RWPE2 (cell line): ENCODE data around the gene DCP1B.

Experiments
- ATAC-seq: fragments of 200-7000 bp; cut with Tn5 transposase; 3 replicates; pipeline ENCODE4 v1.9.1; 2021; ENCODE audit warnings: low read depth
- DNase-seq: peaks from one replicate; pipeline ENCODE4 v3.0.0-alpha.2; 2020; ENCODE audit warnings: low spot score
- H3K27ac ChIP-seq: fragments of 450-650 bp; 2 replicates; pipeline ENCODE4 v1.5.1; 2017; ENCODE audit warnings: mild to moderate bottlenecking; ENCODE audit not compliant: poor library complexity, severe bottlenecking
- H3K27me3 ChIP-seq: fragments of 250-450 bp; sonication (Bioruptor Pico); 2 replicates; pipeline ENCODE4 v1.5.1; 2021; ENCODE audit warnings: mild to moderate bottlenecking, moderate library complexity; ENCODE audit not compliant: insufficient read depth, poor library complexity, severe bottlenecking
- H3K36me3 ChIP-seq: fragments of 250-450 bp; sonication (Bioruptor Pico); 2 replicates; pipeline ENCODE4 v1.5.1; 2020; ENCODE audit warnings: low read depth, mild to moderate bottlenecking, moderate library complexity
- H3K4me1 ChIP-seq: fragments of 250-450 bp; sonication (Bioruptor Pico); 2 replicates; pipeline ENCODE4 v1.5.1; 2021; ENCODE audit warnings: mild to moderate bottlenecking, moderate library complexity; ENCODE audit not compliant: insufficient read depth, poor library complexity, severe bottlenecking
- H3K4me3 ChIP-seq: fragments of 250-450 bp; sonication (Bioruptor Pico); 2 replicates; pipeline ENCODE4 v1.5.1; 2021; ENCODE audit warnings: mild to moderate bottlenecking, moderate library complexity; ENCODE audit not compliant: severe bottlenecking
- H3K9me3 ChIP-seq: fragments of 250-450 bp; sonication (Bioruptor Pico); 2 replicates; pipeline ENCODE4 v1.5.1; 2021; ENCODE audit warnings: mild to moderate bottlenecking, moderate library complexity; ENCODE audit not compliant: severe bottlenecking
- CTCF ChIP-seq: fragments of 450-650 bp; IDR thresholded peaks from one replicate; pipeline ENCODE4 v1.5.1; 2017; ENCODE audit warnings: mild to moderate bottlenecking, moderate library complexity; ENCODE audit not compliant: poor library complexity, severe bottlenecking

DCP1B gene

GRCh38 chr12:1920971-1921370, 83.3 kb downstream of the DCP1B start:
- Histone ChIP-seq H3K27me3 (peaks cover 14% of the 10 kb centered on the region), H3K4me1 (no peaks in the 10 kb centered on the region), H3K27ac (no peak overlapping the region), H3K36me3 (no peaks in the 10 kb centered on the region), H3K9me3 (no peaks in the 10 kb centered on the region), H3K4me3 (no peak overlapping the region)
- TF ChIP-seq CTCF, result no peak
- DNase-seq, result no peak
- no peak for ATAC-seq

DNA sequence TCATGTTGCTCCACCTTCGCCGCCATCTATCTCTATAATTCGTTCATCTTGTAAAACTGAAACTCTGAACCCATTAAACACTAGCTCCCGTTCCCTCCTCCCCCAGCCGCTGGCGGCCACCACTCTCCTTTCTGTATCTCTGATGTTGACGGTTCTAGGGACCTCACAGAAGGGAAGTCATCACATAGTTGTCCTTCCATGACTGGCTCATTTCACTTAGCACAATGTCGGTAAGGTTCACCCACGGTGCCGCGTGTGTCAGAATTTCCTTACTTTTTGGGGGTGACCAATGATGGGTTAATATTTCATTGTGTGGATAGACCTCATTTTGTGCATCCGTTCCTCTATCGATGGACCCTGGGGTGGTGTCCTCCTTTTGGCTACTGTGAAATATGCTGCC, 83.8 kb downstream of the DCP1B start:
- Histone ChIP-seq H3K9me3 (no peaks in the 10 kb centered on the region), H3K27ac (no peak overlapping the region), H3K27me3 (peaks cover 14% of the 10 kb centered on the region), H3K36me3 (no peaks in the 10 kb centered on the region), H3K4me3 (no peak overlapping the region), H3K4me1 (no peaks in the 10 kb centered on the region)
- ATAC-seq (no peak), DNase-seq (no peak)
- TF ChIP-seq CTCF, result no peak

DNA sequence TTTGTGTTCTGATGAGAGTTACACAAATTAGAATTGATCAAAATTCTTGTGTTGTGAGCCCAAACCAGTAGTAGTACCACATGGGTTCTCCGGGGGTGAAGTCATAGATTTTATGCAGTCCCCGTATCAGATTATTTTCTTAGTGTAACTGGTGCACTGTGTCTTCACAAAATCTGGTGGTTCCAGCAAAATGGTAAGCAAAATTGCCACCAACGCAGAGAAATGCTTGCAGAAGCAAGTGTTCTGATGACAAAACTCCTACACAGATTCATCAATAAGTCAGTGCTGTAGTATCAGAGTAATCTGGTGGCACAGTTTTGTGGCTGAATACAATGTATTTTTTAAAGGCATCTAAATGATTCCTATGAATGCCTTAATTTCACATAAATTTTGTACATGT, 84.5 kb downstream of the DCP1B start:
- ATAC-seq (no peak), DNase-seq (no peak)
- Histone ChIP-seq H3K4me3 (no peak overlapping the region), H3K4me1 (no peaks in the 10 kb centered on the region), H3K27me3 (peaks cover 14% of the 10 kb centered on the region), H3K9me3 (no peaks in the 10 kb centered on the region), H3K27ac (no peak overlapping the region), H3K36me3 (no peaks in the 10 kb centered on the region)
- TF ChIP-seq CTCF, result no peak

DNA sequence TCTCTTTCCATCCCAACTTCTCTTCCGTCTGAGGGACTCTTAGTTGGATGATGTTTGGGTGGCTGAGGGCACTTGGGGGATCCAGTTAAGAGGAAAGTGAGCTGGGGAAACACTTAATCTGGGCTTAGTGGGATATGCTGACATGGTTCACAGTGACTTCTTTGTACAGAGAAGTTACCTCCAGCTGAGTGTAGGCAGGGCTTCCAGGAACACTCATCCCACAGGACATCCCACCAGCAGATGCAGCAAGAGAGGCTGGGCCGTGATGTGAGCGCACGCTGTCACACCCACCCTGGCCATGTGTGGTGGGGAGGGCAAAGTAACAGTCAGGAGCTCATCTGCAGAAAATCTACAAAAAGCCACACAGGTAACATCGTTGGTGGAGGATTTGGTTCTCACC, 85.0 kb downstream of the DCP1B start:
- Histone ChIP-seq H3K9me3 (no peaks in the 10 kb centered on the region), H3K4me3 (no peak overlapping the region), H3K36me3 (no peaks in the 10 kb centered on the region), H3K27ac (no peak overlapping the region), H3K4me1 (no peaks in the 10 kb centered on the region), H3K27me3 (peaks cover 14% of the 10 kb centered on the region)
- no peak for ATAC-seq
- TF ChIP-seq CTCF, result no peak
- no peak for DNase-seq

DNA sequence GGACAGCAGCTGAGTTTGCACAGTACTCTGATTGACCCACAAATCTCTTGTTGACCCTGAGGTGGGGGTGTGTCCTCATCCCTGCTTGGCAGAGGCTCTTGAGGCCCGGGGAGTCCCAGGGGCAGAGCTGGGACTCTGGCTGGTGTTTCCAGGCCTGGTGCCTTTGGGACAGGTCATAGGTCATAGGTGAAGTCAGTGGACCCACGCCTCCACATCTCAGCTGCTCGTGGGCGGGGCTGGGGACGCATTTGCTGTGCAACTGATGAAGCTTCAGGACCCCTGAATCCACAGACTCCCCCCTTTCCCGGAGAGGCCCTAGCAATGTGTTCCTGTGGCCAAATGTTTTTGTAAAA, 85.4 kb downstream of the DCP1B start:
- H3K9me3 ChIP-seq, result no peaks in the 10 kb centered on the region
- TF ChIP-seq CTCF, result no peak
- peaks cover 14% of the 10 kb centered on the region for H3K27me3 ChIP-seq
- ATAC-seq, result no peak
- no peak overlapping the region for H3K4me3 ChIP-seq
- no peaks in the 10 kb centered on the region for H3K4me1 ChIP-seq
- H3K27ac ChIP-seq, result no peak overlapping the region
- H3K36me3 ChIP-seq, result no peaks in the 10 kb centered on the region
- no peak for DNase-seq
